ENCODE results near the gene DHRS13.

DNA sequence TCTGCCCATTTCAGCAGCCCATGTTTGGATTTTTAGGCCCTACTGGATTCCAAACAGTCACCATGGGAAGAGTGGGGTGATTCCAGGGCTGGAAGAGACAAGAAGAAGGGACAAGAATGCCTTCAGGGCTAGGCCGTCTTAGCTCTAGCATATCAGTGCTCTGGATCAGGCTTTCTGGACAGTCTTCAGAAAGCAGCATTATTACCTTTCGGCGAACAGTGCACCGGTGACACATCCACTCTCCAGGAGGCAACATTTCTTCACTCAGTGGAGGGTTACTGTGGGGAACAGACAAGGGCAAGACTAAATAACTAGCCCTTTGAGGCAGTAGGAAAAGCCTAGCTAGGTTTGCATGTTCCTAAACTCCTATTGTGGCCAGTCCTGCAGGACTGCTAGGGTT, 23.9 kb upstream of the DHRS13 start:
- TF ChIP-seq POLR2A (IDR thresholded peaks at IDR 0.05) = no peak
- TF ChIP-seq EP300 (IDR thresholded peaks at IDR 0.05) = no peak
- TF ChIP-seq, protein P1, sequence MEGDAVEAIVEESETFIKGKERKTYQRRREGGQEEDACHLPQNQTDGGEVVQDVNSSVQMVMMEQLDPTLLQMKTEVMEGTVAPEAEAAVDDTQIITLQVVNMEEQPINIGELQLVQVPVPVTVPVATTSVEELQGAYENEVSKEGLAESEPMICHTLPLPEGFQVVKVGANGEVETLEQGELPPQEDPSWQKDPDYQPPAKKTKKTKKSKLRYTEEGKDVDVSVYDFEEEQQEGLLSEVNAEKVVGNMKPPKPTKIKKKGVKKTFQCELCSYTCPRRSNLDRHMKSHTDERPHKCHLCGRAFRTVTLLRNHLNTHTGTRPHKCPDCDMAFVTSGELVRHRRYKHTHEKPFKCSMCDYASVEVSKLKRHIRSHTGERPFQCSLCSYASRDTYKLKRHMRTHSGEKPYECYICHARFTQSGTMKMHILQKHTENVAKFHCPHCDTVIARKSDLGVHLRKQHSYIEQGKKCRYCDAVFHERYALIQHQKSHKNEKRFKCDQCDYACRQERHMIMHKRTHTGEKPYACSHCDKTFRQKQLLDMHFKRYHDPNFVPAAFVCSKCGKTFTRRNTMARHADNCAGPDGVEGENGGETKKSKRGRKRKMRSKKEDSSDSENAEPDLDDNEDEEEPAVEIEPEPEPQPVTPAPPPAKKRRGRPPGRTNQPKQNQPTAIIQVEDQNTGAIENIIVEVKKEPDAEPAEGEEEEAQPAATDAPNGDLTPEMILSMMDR (IDR thresholded peaks at IDR 0.05) = no peak
